ES-I3 (cell line): ENCODE data around the gene UBE2E1.
"Not testable (repeated sequence)": the region's sequence is repeated elsewhere in the genome, so short reads cannot be mapped to it uniquely, and the experiment has no call there.

Experiments
- H3K36me3 ChIP-seq: 2 replicates; pipeline ENCODE4 v1.6.1; 2013; ENCODE audit warnings: mild to moderate bottlenecking, low read length, control low read depth, moderate library complexity; ENCODE audit not compliant: insufficient read depth
- H3K4me1 ChIP-seq: 2 replicates; pipeline ENCODE4 v1.6.1; 2013; ENCODE audit warnings: mild to moderate bottlenecking, control low read depth, low read length; ENCODE audit not compliant: insufficient read depth
- H3K9ac ChIP-seq: 2 replicates; pipeline ENCODE4 v1.6.1; 2013; ENCODE audit warnings: low read depth, mild to moderate bottlenecking, low read length, moderate library complexity
- H3K9me3 ChIP-seq: 2 replicates; pipeline ENCODE4 v1.6.1; 2013; ENCODE audit warnings: mild to moderate bottlenecking, low read length, moderate library complexity; ENCODE audit not compliant: control insufficient read depth, insufficient read depth

UBE2E1 gene

GRCh38 chr3:23880703-23881339, 75.1 kb downstream of the UBE2E1 start:
- Histone ChIP-seq H3K9ac (no peak overlapping the region), H3K36me3 (no peaks in the 10 kb centered on the region; the same call in 1 of the 2 replicates), H3K9me3 (peaks cover 4% of the 10 kb centered on the region), H3K4me1 (no peaks in the 10 kb centered on the region)

- not testable (repeated sequence) for H3K4me1 ChIP-seq, H3K9me3 ChIP-seq, H3K36me3 ChIP-seq, H3K9ac ChIP-seq
Observed at GRCh38 chr3:23881993-23882392, 76.2 kb downstream of the UBE2E1 start.

- no peak overlapping the region for H3K9ac ChIP-seq
- peaks cover 4% of the 10 kb centered on the region for H3K9me3 ChIP-seq
- no peaks in the 10 kb centered on the region for H3K4me1 ChIP-seq
- no peaks in the 10 kb centered on the region; the same call in 1 of the 2 replicates for H3K36me3 ChIP-seq
Observed at GRCh38 chr3:23882487-23882918, 76.7 kb downstream of the UBE2E1 start.

GRCh38 chr3:23884481-23884880, 78.7 kb downstream of the UBE2E1 start:
- H3K36me3 ChIP-seq: no peaks in the 10 kb centered on the region; the same call in 1 of the 2 replicates
- H3K9me3 ChIP-seq: no peaks in the 10 kb centered on the region
- no peaks in the 10 kb centered on the region for H3K4me1 ChIP-seq
- no peak overlapping the region for H3K9ac ChIP-seq

GRCh38 chr3:23885210-23885609, 79.5 kb downstream of the UBE2E1 start:
- Histone ChIP-seq H3K36me3 (no peaks in the 10 kb centered on the region; the same call in none of the 2 replicates), H3K9ac (no peak overlapping the region), H3K4me1 (no peaks in the 10 kb centered on the region), H3K9me3 (no peaks in the 10 kb centered on the region)

- no peaks in the 10 kb centered on the region for H3K9me3 ChIP-seq
- no peaks in the 10 kb centered on the region for H3K4me1 ChIP-seq
- no peaks in the 10 kb centered on the region; the same call in none of the 2 replicates for H3K36me3 ChIP-seq
- no peak overlapping the region for H3K9ac ChIP-seq
Observed at GRCh38 chr3:23886311-23886710, 80.6 kb downstream of the UBE2E1 start.

- H3K4me1 ChIP-seq: peaks cover 10% of the 10 kb centered on the region
- H3K36me3 ChIP-seq: no peaks in the 10 kb centered on the region; the same call in 1 of the 2 replicates
- H3K9me3 ChIP-seq: no peaks in the 10 kb centered on the region
- H3K9ac ChIP-seq: no peak overlapping the region
Observed at GRCh38 chr3:23888617-23889228, 83.0 kb downstream of the UBE2E1 start.

- Histone ChIP-seq H3K4me1 (peaks cover 10% of the 10 kb centered on the region), H3K36me3 (peaks cover 3% of the 10 kb centered on the region; the same call in 1 of the 2 replicates), H3K9ac (no peak overlapping the region), H3K9me3 (no peaks in the 10 kb centered on the region)
Observed at GRCh38 chr3:23889386-23889785, 83.6 kb downstream of the UBE2E1 start.

GRCh38 chr3:23889950-23890349, 84.2 kb downstream of the UBE2E1 start:
- Histone ChIP-seq H3K9me3 (no peaks in the 10 kb centered on the region), H3K9ac (no peak overlapping the region), H3K36me3 (peaks cover 3% of the 10 kb centered on the region; the same call in 1 of the 2 replicates), H3K4me1 (peaks cover 10% of the 10 kb centered on the region)

- Histone ChIP-seq H3K36me3 (peaks cover 11% of the 10 kb centered on the region), H3K9ac (no peak overlapping the region), H3K4me1 (peaks cover 10% of the 10 kb centered on the region), H3K9me3 (no peaks in the 10 kb centered on the region)
Observed at GRCh38 chr3:23894254-23895061, 88.7 kb downstream of the UBE2E1 start.

- H3K36me3 ChIP-seq: peaks cover 11% of the 10 kb centered on the region
Observed at GRCh38 chr3:23895181-23895580, 89.4 kb downstream of the UBE2E1 start.

GRCh38 chr3:23900744-23901143, 95.0 kb downstream of the UBE2E1 start:
- Histone ChIP-seq H3K9me3 (peaks cover 3% of the 10 kb centered on the region; the same call in 1 of the 2 replicates), H3K4me1 (no peaks in the 10 kb centered on the region), H3K9ac (no peak overlapping the region), H3K36me3 (peaks cover 18% of the 10 kb centered on the region)

More at GRCh38 chr3:23895181-23895580, 89.4 kb downstream of the UBE2E1 start:
- no peaks in the 10 kb centered on the region for H3K9me3 ChIP-seq
- H3K4me1 ChIP-seq: peaks cover 10% of the 10 kb centered on the region
- no peak overlapping the region for H3K9ac ChIP-seq

GRCh38 chr3:23904545-23904944, 98.8 kb downstream of the UBE2E1 start:
- Histone ChIP-seq H3K9ac (no peak overlapping the region), H3K36me3 (peaks cover 13% of the 10 kb centered on the region), H3K4me1 (no peaks in the 10 kb centered on the region), H3K9me3 (peaks cover 3% of the 10 kb centered on the region; the same call in 1 of the 2 replicates)

GRCh38 chr3:23909341-23909740, 103.6 kb downstream of the UBE2E1 start:
- Histone ChIP-seq H3K36me3 (peaks cover 6% of the 10 kb centered on the region; the same call in 1 of the 2 replicates), H3K9ac (no peak overlapping the region), H3K9me3 (peaks cover under 1% of the 10 kb centered on the region; the same call in 1 of the 2 replicates), H3K4me1 (no peaks in the 10 kb centered on the region)
